Heart left ventricle (tissue), 13 donors: Measurements from ENCODE around the gene CLK1.

Experiments used
- CTCF ChIP-seq, 12 donors: fragments of 200-600 bp; sonication (generic) in 4 of 12; IDR thresholded peaks; one replicate each; pipeline versions ENCODE4 v1.5.0 to v1.8.0; 2018 to 2022; ENCODE audit warnings: antibody characterized with exemption in 12 of 12, mild to moderate bottlenecking in 5 of 12
- POLR2A ChIP-seq, 2 donors: fragments of 450-650 bp; IDR thresholded peaks; one replicate each; pipeline ENCODE4 v1.6.1; 2017; ENCODE audit warnings: antibody characterized with exemption in 2 of 2, mild to moderate bottlenecking in 2 of 2, moderate library complexity in 2 of 2
- donor health status: ischemic (EF 13 %, LVEDD 7.1; RV severe dilation, severe dysfunction).
- donor health status: DM: no; HTN: yes; CAD: no.
- donor health status: DM: no; HTN: no; CAD: no.
- donor health status: ischemic (EF 25% LVEDD 6.9; RV normal size, moderate dysfunction).
- donor health status: ischemic (EF 25% LVEDD 5.7; RV mildly dilated, moderate dysfunction).
- donor health status: ischemic (EF 35%, LVEDD 5.7; RV mildly dilated, moderate dysfunction).
- donor health status: nonischemic (EF 11% LVEDD 7.7; RV severe dilation, severe dysfunction).
- donor health status: DM: yes; HTN: yes; CAD: no.
- donor health status: PGD.
- donor health status: ischemic (EF 29% LVEDD 5.4; RV normal size, mild dysfunction).
- donor health status: nonischemic (EF 23%, LVEDD 6.1; RV moderate dilation, normal function).

DNA sequence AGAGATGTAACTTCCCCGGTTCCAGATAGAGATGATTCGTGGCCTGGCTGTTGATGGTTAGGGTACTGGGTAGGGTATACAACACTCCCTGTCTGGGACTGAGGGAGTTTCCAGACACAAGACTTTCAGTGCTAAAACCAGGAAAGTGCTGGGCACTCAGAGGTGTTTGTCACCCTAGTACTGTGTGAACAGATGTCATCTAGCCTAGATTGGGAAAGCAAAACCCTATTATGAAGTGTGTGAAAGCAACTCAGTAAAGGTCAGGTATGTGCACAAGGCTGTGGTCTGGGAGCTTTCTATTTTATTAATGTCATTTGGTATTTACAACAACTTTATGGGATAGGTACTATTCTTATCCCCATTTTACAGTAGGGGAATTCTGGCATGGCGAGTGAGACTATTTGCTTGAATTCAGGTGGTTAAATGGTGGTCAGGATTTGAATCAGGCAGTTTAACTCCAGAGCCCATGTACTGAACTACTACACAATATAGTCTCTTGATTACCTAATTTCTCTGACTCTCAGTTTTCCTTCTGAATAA is 50.1 kb downstream of the CLK1 start:
- TF ChIP-seq CTCF (IDR thresholded peaks at IDR 0.05), result no peak
- TF ChIP-seq POLR2A (IDR thresholded peaks at IDR 0.05), result no peak
